H1 (cell line): ENCODE results near the gene STXBP6. TPM values are rescaled to one million over a fixed set of nuclear protein-coding genes. Genes with fewer than 3 reads are reported as not detected.

Experiments
- CTBP2 ChIP-seq: IDR thresholded peaks from 2 replicates; pipeline ENCODE4 v1.7.0; 2011; ENCODE audit warnings: borderline replicate concordance, mild to moderate bottlenecking, moderate library complexity, mixed read lengths, low read length; ENCODE audit not compliant: insufficient read depth, insufficient read length
- polyA plus RNA-seq, 7 experiments: library from polyadenylated mRNA; depleted of rRNA in 3 of 7; stranded (reverse) in 5 of 7; unstranded in 2 of 7; fragments of >200 nt in 5 of 7; fragments of 200-250 nt in 2 of 7; gene quantifications; 1 replicate in 5 of 7; 2 replicates in 1 of 7; 4 replicates in 1 of 7; pipeline versions ENCODE4 v1.2.1 to v1.2.3, GENCODE V29; 2011 to 2013; ENCODE audit warnings: missing spikeins in 2 of 7, mixed read lengths in 2 of 7
- total RNA-seq: library from RNA; stranded (reverse); fragmentation: NEBNext Ultra II Directional; extraction: Animal tissue kit (Norgen Biotek cat#: 25700); gene quantifications from 2 replicates; pipeline ENCODE4 v1.2.1, GENCODE V29; 2021
- TF ChIP-seq, protein P1 (sequence below): IDR thresholded peaks from 2 replicates; pipeline ENCODE4 v1.6.1; 2011; ENCODE audit warnings: low read length, improper control_type of control experiment
- TF ChIP-seq, protein P2 (sequence below): IDR thresholded peaks from 2 replicates; pipeline ENCODE4 v1.6.1; 2012; ENCODE audit warnings: low read length, inconsistent platforms

The STXBP6 gene
- total and polyA plus RNA-seq, 2 of the 8 experiments (the other 6 are each of a cell fraction or from before 2014, with no cell fraction given) = 9.4 to 18.1 TPM

DNA sequence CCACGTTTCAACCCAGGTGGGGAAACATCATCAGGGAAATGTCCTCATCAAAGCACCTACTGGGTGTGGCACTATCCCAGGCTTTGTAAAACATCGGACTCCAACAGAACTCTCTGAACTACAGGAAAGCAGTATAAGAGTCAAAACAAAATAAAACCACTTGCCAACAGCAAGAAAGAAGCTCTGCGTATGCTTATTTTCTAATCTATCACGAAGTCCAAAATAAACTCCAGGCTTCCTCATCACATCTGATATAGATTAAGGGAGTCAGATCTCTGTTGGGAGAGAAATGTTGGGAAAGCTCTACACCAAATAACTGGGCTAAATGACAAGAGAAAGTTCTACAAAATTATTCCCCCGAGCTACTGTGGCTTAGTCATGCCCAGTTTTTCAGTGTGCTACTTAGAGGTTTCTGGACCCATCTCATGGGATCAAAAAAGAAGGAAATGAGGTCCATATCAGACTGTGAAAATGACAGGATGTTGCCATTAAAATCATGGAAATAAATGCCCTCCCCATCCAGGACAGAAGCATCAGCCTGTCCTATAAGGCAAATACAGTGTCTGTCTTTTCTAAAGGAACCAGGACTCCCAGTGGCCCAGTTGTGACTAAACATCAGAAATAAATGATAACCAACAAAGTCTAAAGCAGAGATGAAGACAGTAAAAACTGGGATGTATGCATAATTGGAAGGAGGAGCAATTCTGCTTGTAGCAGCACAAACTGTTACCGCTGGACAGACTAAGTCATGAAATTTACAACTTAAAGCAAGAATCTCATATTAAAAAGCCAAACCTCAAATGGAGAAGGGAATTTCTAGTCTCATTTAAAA lies 149.5 kb downstream of the STXBP6 start (continued):
- TF ChIP-seq, protein P1, sequence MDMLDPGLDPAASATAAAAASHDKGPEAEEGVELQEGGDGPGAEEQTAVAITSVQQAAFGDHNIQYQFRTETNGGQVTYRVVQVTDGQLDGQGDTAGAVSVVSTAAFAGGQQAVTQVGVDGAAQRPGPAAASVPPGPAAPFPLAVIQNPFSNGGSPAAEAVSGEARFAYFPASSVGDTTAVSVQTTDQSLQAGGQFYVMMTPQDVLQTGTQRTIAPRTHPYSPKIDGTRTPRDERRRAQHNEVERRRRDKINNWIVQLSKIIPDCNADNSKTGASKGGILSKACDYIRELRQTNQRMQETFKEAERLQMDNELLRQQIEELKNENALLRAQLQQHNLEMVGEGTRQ = no peak
- TF ChIP-seq CTBP2 = no peak
- TF ChIP-seq, protein P2, sequence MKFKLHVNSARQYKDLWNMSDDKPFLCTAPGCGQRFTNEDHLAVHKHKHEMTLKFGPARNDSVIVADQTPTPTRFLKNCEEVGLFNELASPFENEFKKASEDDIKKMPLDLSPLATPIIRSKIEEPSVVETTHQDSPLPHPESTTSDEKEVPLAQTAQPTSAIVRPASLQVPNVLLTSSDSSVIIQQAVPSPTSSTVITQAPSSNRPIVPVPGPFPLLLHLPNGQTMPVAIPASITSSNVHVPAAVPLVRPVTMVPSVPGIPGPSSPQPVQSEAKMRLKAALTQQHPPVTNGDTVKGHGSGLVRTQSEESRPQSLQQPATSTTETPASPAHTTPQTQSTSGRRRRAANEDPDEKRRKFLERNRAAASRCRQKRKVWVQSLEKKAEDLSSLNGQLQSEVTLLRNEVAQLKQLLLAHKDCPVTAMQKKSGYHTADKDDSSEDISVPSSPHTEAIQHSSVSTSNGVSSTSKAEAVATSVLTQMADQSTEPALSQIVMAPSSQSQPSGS = no peak
- TF ChIP-seq, all 59 proteins: peak for 0
